Esophagus muscularis mucosa (tissue), 4 donors: Measurements from ENCODE around the gene ARHGEF39. TPM values are rescaled to one million over a fixed set of nuclear protein-coding genes. Genes with fewer than 3 reads are reported as not detected.
"Not testable (repeated sequence)": the region's sequence is repeated elsewhere in the genome, so short reads cannot be mapped to it uniquely, and the experiment has no call there.

Experiments used
- DNase-seq: peaks from one replicate; pipeline ENCODE4 v3.0.0-alpha.2; 2017; ENCODE audit errors: extremely low spot score
- H3K27ac ChIP-seq, 4 donors: fragments of 200-600 bp; sonication (generic); replicated peaks in 1 of 4; 1 replicate in 3 of 4; 2 replicates in 1 of 4; pipeline ENCODE4 v1.5.1; 2016 to 2019; ENCODE audit warnings: mild to moderate bottlenecking in 1 of 4
- H3K27me3 ChIP-seq, 4 donors: fragments of 200-600 bp; sonication (generic); one replicate each; pipeline versions ENCODE4 v1.5.1 to v1.6.0; 2016 to 2019
- H3K36me3 ChIP-seq, 4 donors: fragments of 200-600 bp; sonication (generic); one replicate each; pipeline ENCODE4 v1.5.1; 2016 to 2019
- H3K4me1 ChIP-seq, 4 donors: fragments of 200-600 bp; sonication (generic); one replicate each; pipeline ENCODE4 v1.5.1; 2016 to 2019
- H3K4me3 ChIP-seq, 4 donors: fragments of 200-600 bp; sonication (generic); 1 replicate in 2 of 4; 2 replicates in 2 of 4; pipeline ENCODE4 v1.5.1; 2016 to 2019; ENCODE audit warnings: mild to moderate bottlenecking in 4 of 4, moderate library complexity in 1 of 4
- H3K9me3 ChIP-seq, 4 donors: fragments of 200-600 bp; sonication (generic); 1 replicate in 3 of 4; 2 replicates in 1 of 4; pipeline ENCODE4 v1.5.1; 2016 to 2019
- CTCF ChIP-seq, 3 experiments: fragments of 200-600 bp in 2 of 3; fragments of 450-650 bp in 1 of 3; sonication (generic) in 2 of 3; IDR thresholded peaks; one replicate each; pipeline ENCODE4 v1.5.1; 2017 to 2019; ENCODE audit warnings: antibody characterized with exemption in 3 of 3, mild to moderate bottlenecking in 2 of 3, moderate library complexity in 1 of 3
- EP300 ChIP-seq: sonication (generic); formaldehyde crosslinking; IDR thresholded peaks from one replicate; pipeline ENCODE4 v1.6.1; 2017; ENCODE audit warnings: antibody characterized with exemption
- POLR2A ChIP-seq: fragments of 450-650 bp; IDR thresholded peaks from one replicate; pipeline ENCODE4 v1.6.1; 2017; ENCODE audit warnings: antibody characterized with exemption, moderate library complexity, mild to moderate bottlenecking, low read depth
- POLR2AphosphoS5 ChIP-seq, 2 donors: sonication (generic); formaldehyde crosslinking; IDR thresholded peaks; one replicate each; pipeline ENCODE4 v1.6.1; 2017; ENCODE audit warnings: antibody characterized with exemption in 2 of 2
- WGBS: methylation state at CpG from one replicate; pipeline ENCODE4 v1.1.5; 2018; 5-methylcytosine and 5-hydroxymethylcytosine counted together
- intact Hi-C: fragments of 100-400 bp; cut with DNase I; formaldehyde crosslinking; loops from one replicate; pipeline ENCODE4 v1.15.1; 2023
- total RNA-seq, 4 donors: library from RNA; depleted of rRNA; stranded (reverse); fragments of >200 nt; gene quantifications; one replicate each; pipeline versions ENCODE4 v1.1.0 to v1.2.1, GENCODE V29; 2016

ARHGEF39 gene
- total RNA-seq, 4 donors from 2014 or later, result 1.3 to 3.3 (median 1.7) TPM

- no peaks in the 10 kb centered on the region for H3K36me3 ChIP-seq
- no peaks in the 10 kb centered on the region for H3K9me3 ChIP-seq
- DNase-seq, result no peak
- H3K27me3 ChIP-seq, result no peaks in the 10 kb centered on the region
- WGBS, result 75% methylated on average over 11 of the region's 26 CpGs
- H3K4me1 ChIP-seq, result peaks cover 8 to 27% (median 22%) of the 10 kb centered on the region in 4 donors
- no peak overlapping the region for H3K27ac ChIP-seq
- intact Hi-C loops, result no loop called here
- no peak for TF ChIP-seq POLR2A
- no peak for TF ChIP-seq EP300
- no peak for TF ChIP-seq CTCF (IDR thresholded peaks at IDR 0.05)
- TF ChIP-seq POLR2AphosphoS5 (IDR thresholded peaks at IDR 0.05), result no peak
- peak overlapping the region in 1 of 4 donors; percentile 32 for H3K4me3 ChIP-seq
Observed at GRCh38 chr9:35649431-35650340, 15.3 kb downstream of the ARHGEF39 start.

- H3K27me3 ChIP-seq, result no peaks in the 10 kb centered on the region
- DNase-seq, result peak; percentile 97
- H3K36me3 ChIP-seq, result no peaks in the 10 kb centered on the region
- no peaks in the 10 kb centered on the region for H3K9me3 ChIP-seq
- WGBS, result under 1% methylated on average over 32 of the region's 58 CpGs
- intact Hi-C loops, result loop anchor here (2.0 kb wide), 1 partner anchor 42 kb away; the partner anchor contains the start of gene TESK1
- peak; percentile 81 for TF ChIP-seq POLR2A
- TF ChIP-seq CTCF (IDR thresholded peaks at IDR 0.05), result peak in 2 of 3 experiments; percentile 97 to 98
- TF ChIP-seq POLR2AphosphoS5 (IDR thresholded peaks at IDR 0.05), result peak; percentile 96 to 98
- no peak for TF ChIP-seq EP300
- H3K27ac ChIP-seq, result peak overlapping the region; percentile 77 to 92 (median 85)
- peaks cover 8 to 27% (median 22%) of the 10 kb centered on the region in 4 donors for H3K4me1 ChIP-seq
- H3K4me3 ChIP-seq, result peak overlapping the region; percentile 49 to 68 (median 63)
Observed at GRCh38 chr9:35646533-35647265, 18.3 kb downstream of the ARHGEF39 start.

- no peak for DNase-seq
- WGBS, result 8% methylated on average over 11 of the region's 11 CpGs
- no peaks in the 10 kb centered on the region for H3K9me3 ChIP-seq
- peaks cover 8 to 27% (median 22%) of the 10 kb centered on the region in 4 donors for H3K4me1 ChIP-seq
- no peaks in the 10 kb centered on the region for H3K36me3 ChIP-seq
- H3K4me3 ChIP-seq, result peak overlapping the region; percentile 49 to 68 (median 63)
- TF ChIP-seq POLR2A, result no peak
- TF ChIP-seq EP300, result no peak
- TF ChIP-seq POLR2AphosphoS5 (IDR thresholded peaks at IDR 0.05), result no peak
- TF ChIP-seq CTCF (IDR thresholded peaks at IDR 0.05), result peak in 2 of 3 experiments; percentile 5 to 16
- intact Hi-C loops, result loop anchor here (2.0 kb wide), 1 partner anchor 41 kb away; the partner anchor contains the start of gene TESK1
- peak overlapping the region; percentile 77 to 92 (median 85) for H3K27ac ChIP-seq
- no peaks in the 10 kb centered on the region for H3K27me3 ChIP-seq
Observed at GRCh38 chr9:35646153-35646532, 18.9 kb downstream of the ARHGEF39 start.

GRCh38 chr9:35645736-35646135 is 19.3 kb downstream of the ARHGEF39 start:
- not testable (repeated sequence) for H3K36me3 ChIP-seq, DNase-seq, H3K27me3 ChIP-seq, H3K9me3 ChIP-seq
- Histone ChIP-seq H3K4me1 (peaks cover 8 to 27% (median 22%) of the 10 kb centered on the region in 4 donors), H3K27ac (peak overlapping the region; percentile 77 to 92 (median 85)), H3K4me3 (peak overlapping the region; percentile 49 to 68 (median 63))
- intact Hi-C loops, result loop anchor here (2.0 kb wide), 1 partner anchor 41 kb away; the partner anchor contains the start of gene TESK1
- WGBS, result 54% methylated on average over 10 of the region's 10 CpGs

- no peak for DNase-seq
- Histone ChIP-seq H3K9me3 (no peaks in the 10 kb centered on the region), H3K27ac (no peak overlapping the region), H3K4me1 (peaks cover 8 to 22% (median 17%) of the 10 kb centered on the region in 4 donors), H3K4me3 (no peak overlapping the region), H3K36me3 (peaks cover 0 to 5% (median 0%) of the 10 kb centered on the region in 4 donors), H3K27me3 (no peaks in the 10 kb centered on the region)
- TF ChIP-seq POLR2A, result no peak
- no peak for TF ChIP-seq EP300
- no peak for TF ChIP-seq POLR2AphosphoS5 (IDR thresholded peaks at IDR 0.05)
- no peak for TF ChIP-seq CTCF (IDR thresholded peaks at IDR 0.05)
- 96% methylated on average over 12 of the region's 12 CpGs for WGBS
- intact Hi-C loops, result no loop called here
Observed at GRCh38 chr9:35643046-35643445, 21.9 kb downstream of the ARHGEF39 start.

- H3K9me3 ChIP-seq, H3K36me3 ChIP-seq, H3K27ac ChIP-seq, intact Hi-C loops, H3K4me3 ChIP-seq, DNase-seq, H3K27me3 ChIP-seq: not testable (repeated sequence)
- peaks cover 4 to 12% (median 9%) of the 10 kb centered on the region in 4 donors for H3K4me1 ChIP-seq
- WGBS, result 74% methylated on average over 3 of the region's 3 CpGs
Observed at GRCh38 chr9:35641478-35641877, 23.5 kb downstream of the ARHGEF39 start.

GRCh38 chr9:35640431-35640830 is 24.6 kb downstream of the ARHGEF39 start:
- intact Hi-C loops, DNase-seq: not testable (repeated sequence)

More at GRCh38 chr9:35640431-35640830, 24.6 kb downstream of the ARHGEF39 start:
- H3K9me3 ChIP-seq, H3K4me1 ChIP-seq, H3K27ac ChIP-seq, H3K27me3 ChIP-seq, H3K36me3 ChIP-seq, H3K4me3 ChIP-seq: not testable (repeated sequence)
- 94% methylated on average over 15 of the region's 15 CpGs for WGBS
